ENCODE results near the gene COX6B1.

The COX6B1 gene

DNA sequence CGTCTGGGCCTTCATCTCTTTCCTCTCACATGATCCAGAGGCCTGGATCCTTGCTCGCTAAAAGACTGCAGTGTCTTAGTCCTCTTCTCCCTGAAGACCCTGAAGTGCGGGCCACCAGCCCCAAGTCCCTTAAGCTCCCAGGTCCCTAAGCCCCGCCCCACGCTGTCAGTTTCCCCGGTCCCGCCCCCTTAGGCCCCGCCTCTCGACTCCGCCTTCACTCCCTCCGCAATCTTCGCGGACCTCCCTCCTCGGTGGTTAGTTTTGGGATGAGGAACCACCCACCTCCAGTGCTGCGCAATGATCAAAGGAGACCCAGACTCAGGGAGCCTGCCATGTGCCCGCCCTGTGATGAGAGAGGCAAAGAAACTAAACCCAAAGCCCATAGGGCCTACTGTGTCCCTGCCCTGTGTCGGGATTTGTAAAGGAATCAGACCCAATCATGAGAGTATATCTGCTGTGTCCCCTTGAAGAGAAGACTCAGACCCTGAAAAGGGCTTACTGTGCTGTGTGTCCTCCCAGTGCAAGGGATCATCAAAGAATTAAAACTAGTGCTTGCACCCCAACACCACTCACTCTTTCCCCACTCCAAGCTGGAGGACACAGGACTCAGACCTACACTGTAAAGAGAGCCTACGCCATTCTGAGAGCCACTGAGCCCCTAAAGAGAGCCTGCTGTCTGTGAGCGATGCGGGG is 3.0 kb upstream of the COX6B1 start (continued):
- TF ChIP-seq, protein P1, sequence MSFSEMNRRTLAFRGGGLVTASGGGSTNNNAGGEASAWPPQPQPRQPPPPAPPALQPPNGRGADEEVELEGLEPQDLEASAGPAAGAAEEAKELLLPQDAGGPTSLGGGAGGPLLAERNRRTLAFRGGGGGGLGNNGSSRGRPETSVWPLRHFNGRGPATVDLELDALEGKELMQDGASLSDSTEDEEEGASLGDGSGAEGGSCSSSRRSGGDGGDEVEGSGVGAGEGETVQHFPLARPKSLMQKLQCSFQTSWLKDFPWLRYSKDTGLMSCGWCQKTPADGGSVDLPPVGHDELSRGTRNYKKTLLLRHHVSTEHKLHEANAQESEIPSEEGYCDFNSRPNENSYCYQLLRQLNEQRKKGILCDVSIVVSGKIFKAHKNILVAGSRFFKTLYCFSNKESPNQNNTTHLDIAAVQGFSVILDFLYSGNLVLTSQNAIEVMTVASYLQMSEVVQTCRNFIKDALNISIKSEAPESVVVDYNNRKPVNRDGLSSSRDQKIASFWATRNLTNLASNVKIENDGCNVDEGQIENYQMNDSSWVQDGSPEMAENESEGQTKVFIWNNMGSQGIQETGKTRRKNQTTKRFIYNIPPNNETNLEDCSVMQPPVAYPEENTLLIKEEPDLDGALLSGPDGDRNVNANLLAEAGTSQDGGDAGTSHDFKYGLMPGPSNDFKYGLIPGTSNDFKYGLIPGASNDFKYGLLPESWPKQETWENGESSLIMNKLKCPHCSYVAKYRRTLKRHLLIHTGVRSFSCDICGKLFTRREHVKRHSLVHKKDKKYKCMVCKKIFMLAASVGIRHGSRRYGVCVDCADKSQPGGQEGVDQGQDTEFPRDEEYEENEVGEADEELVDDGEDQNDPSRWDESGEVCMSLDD (tag by site-specific recombination; IDR thresholded peaks at IDR 0.05) = no peak
- TF ChIP-seq, protein P2, sequence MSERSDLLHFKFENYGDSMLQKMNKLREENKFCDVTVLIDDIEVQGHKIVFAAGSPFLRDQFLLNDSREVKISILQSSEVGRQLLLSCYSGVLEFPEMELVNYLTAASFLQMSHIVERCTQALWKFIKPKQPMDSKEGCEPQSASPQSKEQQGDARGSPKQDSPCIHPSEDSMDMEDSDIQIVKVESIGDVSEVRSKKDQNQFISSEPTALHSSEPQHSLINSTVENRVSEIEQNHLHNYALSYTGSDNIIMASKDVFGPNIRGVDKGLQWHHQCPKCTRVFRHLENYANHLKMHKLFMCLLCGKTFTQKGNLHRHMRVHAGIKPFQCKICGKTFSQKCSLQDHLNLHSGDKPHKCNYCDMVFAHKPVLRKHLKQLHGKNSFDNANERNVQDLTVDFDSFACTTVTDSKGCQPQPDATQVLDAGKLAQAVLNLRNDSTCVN (tag by site-specific recombination; optimal IDR thresholded peaks at IDR 0.05) = no peak
- TF ChIP-seq, protein P3, sequence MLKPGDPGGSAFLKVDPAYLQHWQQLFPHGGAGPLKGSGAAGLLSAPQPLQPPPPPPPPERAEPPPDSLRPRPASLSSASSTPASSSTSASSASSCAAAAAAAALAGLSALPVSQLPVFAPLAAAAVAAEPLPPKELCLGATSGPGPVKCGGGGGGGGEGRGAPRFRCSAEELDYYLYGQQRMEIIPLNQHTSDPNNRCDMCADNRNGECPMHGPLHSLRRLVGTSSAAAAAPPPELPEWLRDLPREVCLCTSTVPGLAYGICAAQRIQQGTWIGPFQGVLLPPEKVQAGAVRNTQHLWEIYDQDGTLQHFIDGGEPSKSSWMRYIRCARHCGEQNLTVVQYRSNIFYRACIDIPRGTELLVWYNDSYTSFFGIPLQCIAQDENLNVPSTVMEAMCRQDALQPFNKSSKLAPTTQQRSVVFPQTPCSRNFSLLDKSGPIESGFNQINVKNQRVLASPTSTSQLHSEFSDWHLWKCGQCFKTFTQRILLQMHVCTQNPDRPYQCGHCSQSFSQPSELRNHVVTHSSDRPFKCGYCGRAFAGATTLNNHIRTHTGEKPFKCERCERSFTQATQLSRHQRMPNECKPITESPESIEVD (tag by site-specific recombination; IDR thresholded peaks at IDR 0.05) = no peak
- TF ChIP-seq ZNF138 (tag by site-specific recombination; IDR thresholded peaks at IDR 0.05; ENCODE audit: borderline replicate concordance) (no peak), KLF16 (tag by site-specific recombination; IDR thresholded peaks at IDR 0.05) (peak; percentile 60), ZNF132 (tag by site-specific recombination; IDR thresholded peaks at IDR 0.05; ENCODE audit: borderline replicate concordance) (no peak), ZNF473 (tag by site-specific recombination; IDR thresholded peaks at IDR 0.05) (no peak), SCRT1 (tag by site-specific recombination; IDR thresholded peaks at IDR 0.05; ENCODE audit: borderline replicate concordance) (no peak), WT1 (tag by site-specific recombination; IDR thresholded peaks at IDR 0.05) (no peak), ZNF747 (tag by site-specific recombination; IDR thresholded peaks at IDR 0.05) (no peak), KLF1 (tag by site-specific recombination; IDR thresholded peaks at IDR 0.05) (no peak), ZNF610 (tag by site-specific recombination; IDR thresholded peaks at IDR 0.05; ENCODE audit: borderline replicate concordance) (no peak), SP7 (tag by site-specific recombination; IDR thresholded peaks at IDR 0.05) (no peak), ZNF561 (tag by site-specific recombination; IDR thresholded peaks at IDR 0.05; ENCODE audit: borderline replicate concordance) (0 out of 2 replicates have a peak, but pooled peaks have one; percentile 17)
- TF ChIP-seq, protein P4, sequence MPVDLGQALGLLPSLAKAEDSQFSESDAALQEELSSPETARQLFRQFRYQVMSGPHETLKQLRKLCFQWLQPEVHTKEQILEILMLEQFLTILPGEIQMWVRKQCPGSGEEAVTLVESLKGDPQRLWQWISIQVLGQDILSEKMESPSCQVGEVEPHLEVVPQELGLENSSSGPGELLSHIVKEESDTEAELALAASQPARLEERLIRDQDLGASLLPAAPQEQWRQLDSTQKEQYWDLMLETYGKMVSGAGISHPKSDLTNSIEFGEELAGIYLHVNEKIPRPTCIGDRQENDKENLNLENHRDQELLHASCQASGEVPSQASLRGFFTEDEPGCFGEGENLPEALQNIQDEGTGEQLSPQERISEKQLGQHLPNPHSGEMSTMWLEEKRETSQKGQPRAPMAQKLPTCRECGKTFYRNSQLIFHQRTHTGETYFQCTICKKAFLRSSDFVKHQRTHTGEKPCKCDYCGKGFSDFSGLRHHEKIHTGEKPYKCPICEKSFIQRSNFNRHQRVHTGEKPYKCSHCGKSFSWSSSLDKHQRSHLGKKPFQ (tag by site-specific recombination; IDR thresholded peaks at IDR 0.05) = no peak
- TF ChIP-seq, protein P5, sequence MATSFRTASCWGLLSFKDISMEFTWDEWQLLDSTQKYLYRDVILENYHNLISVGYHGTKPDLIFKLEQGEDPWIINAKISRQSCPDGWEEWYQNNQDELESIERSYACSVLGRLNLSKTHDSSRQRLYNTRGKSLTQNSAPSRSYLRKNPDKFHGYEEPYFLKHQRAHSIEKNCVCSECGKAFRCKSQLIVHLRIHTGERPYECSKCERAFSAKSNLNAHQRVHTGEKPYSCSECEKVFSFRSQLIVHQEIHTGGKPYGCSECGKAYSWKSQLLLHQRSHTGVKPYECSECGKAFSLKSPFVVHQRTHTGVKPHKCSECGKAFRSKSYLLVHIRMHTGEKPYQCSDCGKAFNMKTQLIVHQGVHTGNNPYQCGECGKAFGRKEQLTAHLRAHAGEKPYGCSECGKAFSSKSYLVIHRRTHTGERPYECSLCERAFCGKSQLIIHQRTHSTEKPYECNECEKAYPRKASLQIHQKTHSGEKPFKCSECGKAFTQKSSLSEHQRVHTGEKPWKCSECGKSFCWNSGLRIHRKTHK (tag by site-specific recombination; IDR thresholded peaks at IDR 0.05) = no peak
- TF ChIP-seq, protein P6, sequence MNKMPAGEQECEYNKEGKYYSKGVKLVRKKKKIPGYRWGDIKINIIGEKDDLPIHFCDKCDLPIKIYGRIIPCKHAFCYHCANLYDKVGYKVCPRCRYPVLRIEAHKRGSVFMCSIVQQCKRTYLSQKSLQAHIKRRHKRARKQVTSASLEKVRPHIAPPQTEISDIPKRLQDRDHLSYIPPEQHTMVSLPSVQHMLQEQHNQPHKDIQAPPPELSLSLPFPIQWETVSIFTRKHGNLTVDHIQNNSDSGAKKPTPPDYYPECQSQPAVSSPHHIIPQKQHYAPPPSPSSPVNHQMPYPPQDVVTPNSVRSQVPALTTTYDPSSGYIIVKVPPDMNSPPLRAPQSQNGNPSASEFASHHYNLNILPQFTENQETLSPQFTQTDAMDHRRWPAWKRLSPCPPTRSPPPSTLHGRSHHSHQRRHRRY (tag by site-specific recombination; IDR thresholded peaks at IDR 0.05) = 0 out of 2 replicates have a peak, but pooled peaks have one; percentile 66

Data from HEK293 (cell line).